Panc1 (cell line): Measurements from ENCODE around the gene PCSK2. TPM values are rescaled to one million over a fixed set of nuclear protein-coding genes. Genes with fewer than 3 reads are reported as not detected.

ENCODE experiments used
- ATAC-seq: fragments of 200-7000 bp; cut with Tn5 transposase; 2 replicates; pipeline ENCODE4 v1.9.1; 2020; ENCODE audit warnings: mild to moderate bottlenecking, moderate library complexity
- BruUV-seq: library from RNA; stranded (reverse); fragments of 400-500 nt; replicated peaks from 2 replicates; lab custom pipeline; 2021; lab: Mats Ljungman, UMichigan
- CTCF ChIA-PET: fragments of 300-600 bp; sonication (Branson Sonifier 250); formaldehyde crosslinking; loops from one replicate; lab custom pipeline; 2022; ENCODE audit warnings: antibody characterized with exemption; lab: Charles Lee
- POLR2A ChIA-PET: fragments of 300-600 bp; sonication (Branson Sonifier 250); formaldehyde crosslinking; loops from one replicate; lab custom pipeline; 2022; ENCODE audit warnings: antibody characterized with exemption; lab: Charles Lee
- DNase-seq: peaks from one replicate; pipeline ENCODE4 v3.0.0-alpha.2; 2010; ENCODE audit warnings: low read depth, low spot score
- H3K27ac ChIP-seq: 2 replicates; pipeline ENCODE4 v1.5.1; 2011; ENCODE audit warnings: mild to moderate bottlenecking, low read length, inconsistent platforms
- H3K27me3 ChIP-seq: fragments of 200-500 bp; sonication (Bioruptor generic); 2 replicates; pipeline ENCODE4 v1.6.0; 2014; ENCODE audit warnings: low read length, inconsistent platforms; ENCODE audit not compliant: control insufficient read depth, insufficient read depth
- H3K36me3 ChIP-seq: fragments of 200-500 bp; sonication (Bioruptor generic); 2 replicates; pipeline ENCODE4 v1.5.1; 2014; ENCODE audit warnings: inconsistent platforms, mild to moderate bottlenecking, low read length, moderate library complexity; ENCODE audit not compliant: control insufficient read depth, insufficient read depth
- H3K4me1 ChIP-seq: 2 replicates; pipeline ENCODE4 v1.5.1; 2011; ENCODE audit warnings: inconsistent platforms, mild to moderate bottlenecking, low read length, moderate library complexity; ENCODE audit not compliant: control insufficient read depth, insufficient read depth
- H3K4me3 ChIP-seq, 2 experiments: 2 replicates each; pipeline ENCODE4 v1.5.1; 2011 to 2012; ENCODE audit warnings: low read depth in 2 of 2, low read length in 2 of 2, mild to moderate bottlenecking in 2 of 2, inconsistent platforms in 1 of 2, moderate library complexity in 1 of 2
- H3K9me3 ChIP-seq: fragments of 200-500 bp; sonication (Bioruptor generic); 2 replicates; pipeline ENCODE4 v1.5.1; 2014; ENCODE audit warnings: low read depth, mild to moderate bottlenecking, inconsistent platforms, low read length, moderate library complexity; ENCODE audit not compliant: control insufficient read depth, insufficient read depth
- POLR2AphosphoS5 ChIP-seq: IDR thresholded peaks from 2 replicates; pipeline ENCODE4 v1.6.1; 2012; ENCODE audit warnings: mild to moderate bottlenecking, low read depth, low read length, moderate library complexity
- SIN3A ChIP-seq: IDR thresholded peaks from 2 replicates; pipeline ENCODE4 v1.6.1; 2012; ENCODE audit warnings: low read depth, mild to moderate bottlenecking, low read length, moderate library complexity, borderline replicate concordance; ENCODE audit not compliant: insufficient read depth
- TCF7L2 ChIP-seq: IDR thresholded peaks from 2 replicates; pipeline ENCODE4 v1.6.1; 2011; ENCODE audit warnings: mild to moderate bottlenecking, low read depth, low read length, inconsistent platforms
- in situ Hi-C: cut with HindIII; loops from 2 replicates; pipeline ENCODE4 v1.10.0; 2016; ENCODE audit warnings: low sequenced_read_pairs, low pct_unique_long_range_greater_than_20kb
- intact Hi-C: fragments of 100-400 bp; cut with micrococcal nuclease; formaldehyde crosslinking; loops from one replicate; pipeline ENCODE4 v1.10.0; 2022; ENCODE audit not compliant: unreplicated experiment
- total RNA-seq: library from RNA; stranded (reverse); gene quantifications from one replicate; pipeline ENCODE4 v1.2.1, GENCODE V29; 2021; ENCODE audit not compliant: unreplicated experiment
- TF ChIP-seq, protein P1 (sequence below): fragments of 450-650 bp; IDR thresholded peaks from 2 replicates; pipeline ENCODE4 v1.5.1; 2017; ENCODE audit warnings: mild to moderate bottlenecking
- TF ChIP-seq, protein P2 (sequence below), 2 experiments: IDR thresholded peaks; 2 replicates each; pipeline ENCODE4 v1.6.1; 2011 to 2012; ENCODE audit warnings: low read depth in 2 of 2, control low read depth in 1 of 2, low read length in 1 of 2, mild to moderate bottlenecking in 1 of 2, moderate library complexity in 1 of 2; ENCODE audit not compliant: insufficient read depth in 1 of 2

Gene PCSK2
- total RNA-seq, 1 experiment from 2014 or later, result not detected

DNA sequence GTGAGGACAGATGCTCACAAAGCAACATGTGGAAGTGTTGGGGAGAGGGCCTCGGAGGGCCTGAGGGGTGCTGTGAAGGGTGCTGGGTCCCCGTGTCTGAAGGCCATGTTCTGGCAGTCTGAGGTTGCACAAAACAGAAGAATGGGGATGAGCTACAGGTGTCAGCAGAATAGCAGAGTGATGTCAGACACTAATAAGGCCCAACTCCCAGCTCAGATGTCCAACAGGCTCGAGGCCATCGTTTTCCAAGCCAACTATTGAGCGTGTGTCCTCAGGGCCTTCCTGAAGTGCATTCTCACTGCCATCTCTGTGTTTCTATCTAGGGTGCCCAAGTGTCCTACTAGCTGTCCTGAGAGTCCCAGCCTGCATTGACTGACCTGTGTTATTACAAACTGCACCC, 296.5 kb downstream of the PCSK2 start:
- Histone ChIP-seq H3K4me3 (no peak overlapping the region), H3K4me1 (no peaks in the 10 kb centered on the region), H3K27ac (no peak overlapping the region), H3K36me3 (no peaks in the 10 kb centered on the region), H3K27me3 (no peaks in the 10 kb centered on the region), H3K9me3 (no peaks in the 10 kb centered on the region)
- intact Hi-C loops, result no loop called here
- no peak for TF ChIP-seq SIN3A
- ChIA-PET CTCF (no interaction called here), POLR2A (no interaction called here)
- DNase-seq (no peak), ATAC-seq (no peak)
- no TSS peak for BruUV-seq
- in situ Hi-C loops, result no loop called here

DNA sequence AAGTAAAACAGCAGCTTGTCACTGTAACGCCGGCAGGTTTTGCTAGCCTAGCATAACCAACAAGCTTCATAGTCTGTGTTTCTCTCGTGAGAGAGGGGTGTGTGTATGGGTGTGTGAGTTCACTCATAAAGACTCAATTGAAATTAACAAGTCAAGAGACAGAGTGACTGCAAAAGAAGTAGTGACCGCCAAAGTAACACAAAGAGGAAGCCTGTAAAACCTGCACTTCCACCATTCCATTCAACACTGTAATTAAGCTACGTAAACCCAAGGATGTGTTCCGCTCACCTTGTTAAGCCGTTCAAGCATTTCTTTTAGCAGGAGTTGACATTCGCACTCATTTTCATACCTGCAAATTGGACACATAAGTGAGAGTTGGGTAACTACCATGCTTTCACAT, 297.7 kb downstream of the PCSK2 start:
- CTCF ChIA-PET, result no interaction called here
- no peaks in the 10 kb centered on the region for H3K27me3 ChIP-seq
- no peak overlapping the region for H3K27ac ChIP-seq
- BruUV-seq, result no TSS peak
- in situ Hi-C loops, result no loop called here
- ATAC-seq (no peak), DNase-seq (no peak)
- H3K36me3 ChIP-seq, result no peaks in the 10 kb centered on the region
- TF ChIP-seq SIN3A, result no peak
- TF ChIP-seq TCF7L2, result no peak
- TF ChIP-seq, protein P1, sequence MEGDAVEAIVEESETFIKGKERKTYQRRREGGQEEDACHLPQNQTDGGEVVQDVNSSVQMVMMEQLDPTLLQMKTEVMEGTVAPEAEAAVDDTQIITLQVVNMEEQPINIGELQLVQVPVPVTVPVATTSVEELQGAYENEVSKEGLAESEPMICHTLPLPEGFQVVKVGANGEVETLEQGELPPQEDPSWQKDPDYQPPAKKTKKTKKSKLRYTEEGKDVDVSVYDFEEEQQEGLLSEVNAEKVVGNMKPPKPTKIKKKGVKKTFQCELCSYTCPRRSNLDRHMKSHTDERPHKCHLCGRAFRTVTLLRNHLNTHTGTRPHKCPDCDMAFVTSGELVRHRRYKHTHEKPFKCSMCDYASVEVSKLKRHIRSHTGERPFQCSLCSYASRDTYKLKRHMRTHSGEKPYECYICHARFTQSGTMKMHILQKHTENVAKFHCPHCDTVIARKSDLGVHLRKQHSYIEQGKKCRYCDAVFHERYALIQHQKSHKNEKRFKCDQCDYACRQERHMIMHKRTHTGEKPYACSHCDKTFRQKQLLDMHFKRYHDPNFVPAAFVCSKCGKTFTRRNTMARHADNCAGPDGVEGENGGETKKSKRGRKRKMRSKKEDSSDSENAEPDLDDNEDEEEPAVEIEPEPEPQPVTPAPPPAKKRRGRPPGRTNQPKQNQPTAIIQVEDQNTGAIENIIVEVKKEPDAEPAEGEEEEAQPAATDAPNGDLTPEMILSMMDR, result no peak
- H3K4me3 ChIP-seq, result no peak overlapping the region
- H3K9me3 ChIP-seq, result no peaks in the 10 kb centered on the region
- POLR2A ChIA-PET, result no interaction called here
- H3K4me1 ChIP-seq, result no peaks in the 10 kb centered on the region
- intact Hi-C loops, result no loop called here

DNA sequence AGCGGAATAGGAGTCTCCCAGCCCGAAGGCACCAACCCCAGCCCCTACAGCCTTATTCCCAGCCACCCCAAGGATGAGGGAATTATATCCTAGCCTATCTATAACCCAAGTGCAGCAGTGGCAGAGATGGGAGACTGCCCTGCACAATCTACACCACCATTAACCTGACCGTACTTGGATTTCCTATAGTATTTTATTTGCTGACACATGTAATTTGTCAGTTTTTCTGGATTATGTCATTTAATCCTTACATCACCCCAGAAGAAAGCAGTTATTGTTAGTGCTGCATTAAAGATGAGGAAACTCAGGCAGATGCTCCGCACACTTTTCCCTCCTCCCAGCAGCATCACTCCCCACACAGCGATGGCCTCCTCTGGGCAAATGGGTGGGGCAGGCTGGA, 298.3 kb downstream of the PCSK2 start:
- DNase-seq (no peak), ATAC-seq (no peak)
- intact Hi-C loops, result no loop called here
- ChIA-PET CTCF (no interaction called here), POLR2A (no interaction called here)
- Histone ChIP-seq H3K9me3 (no peaks in the 10 kb centered on the region), H3K4me1 (peaks cover 2% of the 10 kb centered on the region), H3K27ac (no peak overlapping the region), H3K4me3 (no peak overlapping the region), H3K27me3 (no peaks in the 10 kb centered on the region), H3K36me3 (no peaks in the 10 kb centered on the region)
- BruUV-seq, result no TSS peak
- in situ Hi-C loops, result no loop called here
- TF ChIP-seq, protein P2, sequence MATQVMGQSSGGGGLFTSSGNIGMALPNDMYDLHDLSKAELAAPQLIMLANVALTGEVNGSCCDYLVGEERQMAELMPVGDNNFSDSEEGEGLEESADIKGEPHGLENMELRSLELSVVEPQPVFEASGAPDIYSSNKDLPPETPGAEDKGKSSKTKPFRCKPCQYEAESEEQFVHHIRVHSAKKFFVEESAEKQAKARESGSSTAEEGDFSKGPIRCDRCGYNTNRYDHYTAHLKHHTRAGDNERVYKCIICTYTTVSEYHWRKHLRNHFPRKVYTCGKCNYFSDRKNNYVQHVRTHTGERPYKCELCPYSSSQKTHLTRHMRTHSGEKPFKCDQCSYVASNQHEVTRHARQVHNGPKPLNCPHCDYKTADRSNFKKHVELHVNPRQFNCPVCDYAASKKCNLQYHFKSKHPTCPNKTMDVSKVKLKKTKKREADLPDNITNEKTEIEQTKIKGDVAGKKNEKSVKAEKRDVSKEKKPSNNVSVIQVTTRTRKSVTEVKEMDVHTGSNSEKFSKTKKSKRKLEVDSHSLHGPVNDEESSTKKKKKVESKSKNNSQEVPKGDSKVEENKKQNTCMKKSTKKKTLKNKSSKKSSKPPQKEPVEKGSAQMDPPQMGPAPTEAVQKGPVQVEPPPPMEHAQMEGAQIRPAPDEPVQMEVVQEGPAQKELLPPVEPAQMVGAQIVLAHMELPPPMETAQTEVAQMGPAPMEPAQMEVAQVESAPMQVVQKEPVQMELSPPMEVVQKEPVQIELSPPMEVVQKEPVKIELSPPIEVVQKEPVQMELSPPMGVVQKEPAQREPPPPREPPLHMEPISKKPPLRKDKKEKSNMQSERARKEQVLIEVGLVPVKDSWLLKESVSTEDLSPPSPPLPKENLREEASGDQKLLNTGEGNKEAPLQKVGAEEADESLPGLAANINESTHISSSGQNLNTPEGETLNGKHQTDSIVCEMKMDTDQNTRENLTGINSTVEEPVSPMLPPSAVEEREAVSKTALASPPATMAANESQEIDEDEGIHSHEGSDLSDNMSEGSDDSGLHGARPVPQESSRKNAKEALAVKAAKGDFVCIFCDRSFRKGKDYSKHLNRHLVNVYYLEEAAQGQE (IDR thresholded peaks at IDR 0.05; ENCODE audit: insufficient read depth in 1 of 2, low read depth in 2 of 2, low read length in 1 of 2), result no peak
- TF ChIP-seq POLR2AphosphoS5 (no peak), SIN3A (no peak), TCF7L2 (no peak)
- TF ChIP-seq, protein P1, result no peak
